Liver (tissue), 9 donors: ENCODE measurements around the gene SH3PXD2B. TPM values are rescaled to one million over a fixed set of nuclear protein-coding genes. Genes with fewer than 3 reads are reported as not detected.
A peak's percentile ranks its signal among the peaks of the same experiment; 100 is the strongest.

ENCODE experiments used
- DNase-seq: peaks from one replicate; pipeline ENCODE4 v3.0.0-alpha.2; 2017; ENCODE audit warnings: low spot score
- H3K27ac ChIP-seq, 2 donors: one replicate each; pipeline ENCODE4 v1.7.0; 2013; ENCODE audit warnings: inconsistent platforms in 2 of 2, low read length in 2 of 2, control low read depth in 1 of 2, low read depth in 1 of 2, mild to moderate bottlenecking in 1 of 2
- H3K27me3 ChIP-seq, 4 donors: one replicate each; pipeline versions ENCODE4 v1.6.1 to v1.7.0; 2013; ENCODE audit warnings: low read length in 3 of 4, inconsistent platforms in 1 of 4, mild to moderate bottlenecking in 1 of 4, moderate library complexity in 1 of 4; ENCODE audit not compliant: control insufficient read depth in 4 of 4, insufficient read depth in 4 of 4
- H3K36me3 ChIP-seq, 4 donors: one replicate each; pipeline versions ENCODE4 v1.6.1 to v1.7.0; 2013; ENCODE audit warnings: low read length in 3 of 4, mild to moderate bottlenecking in 3 of 4, low read depth in 1 of 4, moderate library complexity in 1 of 4; ENCODE audit not compliant: control insufficient read depth in 4 of 4, insufficient read depth in 3 of 4
- H3K4me1 ChIP-seq, 4 donors: one replicate each; pipeline versions ENCODE4 v1.6.1 to v1.7.0; 2013; ENCODE audit warnings: low read length in 3 of 4, mild to moderate bottlenecking in 3 of 4, moderate library complexity in 1 of 4; ENCODE audit not compliant: control insufficient read depth in 4 of 4, insufficient read depth in 4 of 4
- H3K4me3 ChIP-seq, 3 donors: one replicate each; pipeline versions ENCODE4 v1.6.1 to v1.7.0; 2013; ENCODE audit warnings: low read length in 3 of 3, control low read depth in 1 of 3, low read depth in 1 of 3, mild to moderate bottlenecking in 1 of 3
- H3K9ac ChIP-seq, 2 donors: one replicate each; pipeline ENCODE4 v1.7.0; 2013; ENCODE audit warnings: low read length in 2 of 2, mild to moderate bottlenecking in 2 of 2, moderate library complexity in 2 of 2, control low read depth in 1 of 2, low read depth in 1 of 2
- H3K9me3 ChIP-seq, 4 donors: one replicate each; pipeline versions ENCODE4 v1.6.1 to v1.7.0; 2013; ENCODE audit warnings: low read length in 3 of 4; ENCODE audit not compliant: control insufficient read depth in 4 of 4
- ATF3 ChIP-seq: IDR thresholded peaks from 2 replicates; pipeline ENCODE4 v1.6.1; 2016; ENCODE audit warnings: antibody characterized with exemption
- EGR1 ChIP-seq, 2 donors: IDR thresholded peaks; 2 replicates each; pipeline ENCODE4 v1.6.1; 2016 to 2018; ENCODE audit warnings: antibody characterized with exemption in 2 of 2, low read depth in 2 of 2
- FOXA1 ChIP-seq: IDR thresholded peaks from 2 replicates; pipeline ENCODE4 v1.6.1; 2016; ENCODE audit warnings: antibody characterized with exemption
- FOXA2 ChIP-seq: IDR thresholded peaks from 2 replicates; pipeline ENCODE4 v1.6.1; 2016; ENCODE audit warnings: antibody characterized with exemption
- GABPA ChIP-seq, 2 donors: IDR thresholded peaks in 1 of 2; conservative IDR thresholded peaks in 1 of 2; 2 replicates each; pipeline ENCODE4 v1.6.1; 2016; ENCODE audit warnings: antibody characterized with exemption in 2 of 2, mild to moderate bottlenecking in 1 of 2, moderate library complexity in 1 of 2
- HNF4A ChIP-seq, 2 donors: conservative IDR thresholded peaks; 2 replicates each; pipeline ENCODE4 v1.6.1; 2016; ENCODE audit warnings: antibody characterized with exemption in 2 of 2, mild to moderate bottlenecking in 2 of 2
- HNF4G ChIP-seq: IDR thresholded peaks from 2 replicates; pipeline ENCODE4 v1.6.1; 2016; ENCODE audit warnings: antibody characterized with exemption
- JUND ChIP-seq, 2 donors: IDR thresholded peaks; 2 replicates each; pipeline ENCODE4 v1.6.1; 2016; ENCODE audit warnings: antibody characterized with exemption in 2 of 2
- NR2F2 ChIP-seq: IDR thresholded peaks from 2 replicates; pipeline ENCODE4 v1.6.1; 2016; ENCODE audit warnings: antibody characterized with exemption
- RAD21 ChIP-seq, 2 donors: IDR thresholded peaks; 2 replicates each; pipeline ENCODE4 v1.6.1; 2016; ENCODE audit warnings: antibody characterized with exemption in 2 of 2, mild to moderate bottlenecking in 2 of 2
- REST ChIP-seq: IDR thresholded peaks from 2 replicates; pipeline ENCODE4 v1.6.1; 2016; ENCODE audit warnings: antibody characterized with exemption, mild to moderate bottlenecking
- RXRA ChIP-seq, 2 donors: IDR thresholded peaks; 2 replicates each; pipeline ENCODE4 v1.6.1; 2017 to 2018; ENCODE audit warnings: antibody characterized with exemption in 2 of 2, mild to moderate bottlenecking in 1 of 2
- SP1 ChIP-seq: IDR thresholded peaks from 2 replicates; pipeline ENCODE4 v1.6.1; 2018; ENCODE audit warnings: antibody characterized with exemption, mild to moderate bottlenecking
- TAF1 ChIP-seq: conservative IDR thresholded peaks from 2 replicates; pipeline ENCODE4 v1.6.1; 2016; ENCODE audit warnings: antibody characterized with exemption, mild to moderate bottlenecking
- YY1 ChIP-seq: IDR thresholded peaks from 2 replicates; pipeline ENCODE4 v1.6.1; 2016; ENCODE audit warnings: antibody characterized with exemption, mild to moderate bottlenecking
- ZBTB33 ChIP-seq: IDR thresholded peaks from 2 replicates; pipeline ENCODE4 v1.6.1; 2016; ENCODE audit warnings: antibody characterized with exemption
- WGBS: extraction: QIAGEN DNeasy Blood & Tissue Kit; methylation state at CpG from one replicate; pipeline ENCODE4 v1.1.7; 2013; 5-methylcytosine and 5-hydroxymethylcytosine counted together
- polyA plus RNA-seq, 2 donors: library from polyadenylated mRNA; stranded (reverse) in 1 of 2; unstranded in 1 of 2; fragments of 200-250 nt in 1 of 2; fragments of >200 nt in 1 of 2; fragmentation: Nextera tagmentation in 1 of 2; extraction: Ambion mirVana in 1 of 2; gene quantifications; one replicate each; pipeline versions ENCODE4 v1.2.1 to v1.2.3, GENCODE V29; 2013 to 2015
- total RNA-seq, 2 donors: library from RNA; depleted of rRNA; stranded (reverse); fragments of >200 nt; gene quantifications; one replicate each; pipeline ENCODE4 v1.2.3, GENCODE V29; 2014
- TF ChIP-seq, protein P1 (sequence below): IDR thresholded peaks from 2 replicates; pipeline ENCODE4 v1.6.1; 2016; ENCODE audit warnings: antibody characterized with exemption
- TF ChIP-seq, protein P2 (sequence below): fragments of 150-350 bp; IDR thresholded peaks from 2 replicates; pipeline ENCODE4 v1.5.1; 2017; ENCODE audit warnings: improper control_type of control experiment, low read depth, low read length; ENCODE audit not compliant: missing input control
- donor health status: healthy.
- donor health status: healthy.
- donor health status: healthy.
- donor health status: healthy.
- donor health status: healthy.

SH3PXD2B gene
- total and polyA plus RNA-seq, 4 donors = 1.1 to 3.3 (median 2.2) TPM

- no peaks in the 10 kb centered on the region for H3K36me3 ChIP-seq
- no peak for DNase-seq
- no peak overlapping the region for H3K4me3 ChIP-seq
- no peak overlapping the region for H3K9ac ChIP-seq
- no peaks in the 10 kb centered on the region for H3K9me3 ChIP-seq
- 59% methylated on average over 2 of the region's 2 CpGs for WGBS
- TF ChIP-seq RAD21 (IDR thresholded peaks at IDR 0.05) (no peak), GABPA (IDR thresholded peaks at IDR 0.05 in 1 of 2, conservative IDR thresholded peaks at IDR 0.05 in 1 of 2) (no peak), ZBTB33 (no peak), RXRA (IDR thresholded peaks at IDR 0.05) (no peak), NR2F2 (no peak), REST (no peak), ATF3 (no peak), YY1 (no peak), SP1 (no peak), HNF4A (conservative IDR thresholded peaks at IDR 0.05) (no peak), JUND (IDR thresholded peaks at IDR 0.05) (no peak)
- TF ChIP-seq, protein P1, sequence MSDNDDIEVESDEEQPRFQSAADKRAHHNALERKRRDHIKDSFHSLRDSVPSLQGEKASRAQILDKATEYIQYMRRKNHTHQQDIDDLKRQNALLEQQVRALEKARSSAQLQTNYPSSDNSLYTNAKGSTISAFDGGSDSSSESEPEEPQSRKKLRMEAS = no peak
- TF ChIP-seq, protein P2, sequence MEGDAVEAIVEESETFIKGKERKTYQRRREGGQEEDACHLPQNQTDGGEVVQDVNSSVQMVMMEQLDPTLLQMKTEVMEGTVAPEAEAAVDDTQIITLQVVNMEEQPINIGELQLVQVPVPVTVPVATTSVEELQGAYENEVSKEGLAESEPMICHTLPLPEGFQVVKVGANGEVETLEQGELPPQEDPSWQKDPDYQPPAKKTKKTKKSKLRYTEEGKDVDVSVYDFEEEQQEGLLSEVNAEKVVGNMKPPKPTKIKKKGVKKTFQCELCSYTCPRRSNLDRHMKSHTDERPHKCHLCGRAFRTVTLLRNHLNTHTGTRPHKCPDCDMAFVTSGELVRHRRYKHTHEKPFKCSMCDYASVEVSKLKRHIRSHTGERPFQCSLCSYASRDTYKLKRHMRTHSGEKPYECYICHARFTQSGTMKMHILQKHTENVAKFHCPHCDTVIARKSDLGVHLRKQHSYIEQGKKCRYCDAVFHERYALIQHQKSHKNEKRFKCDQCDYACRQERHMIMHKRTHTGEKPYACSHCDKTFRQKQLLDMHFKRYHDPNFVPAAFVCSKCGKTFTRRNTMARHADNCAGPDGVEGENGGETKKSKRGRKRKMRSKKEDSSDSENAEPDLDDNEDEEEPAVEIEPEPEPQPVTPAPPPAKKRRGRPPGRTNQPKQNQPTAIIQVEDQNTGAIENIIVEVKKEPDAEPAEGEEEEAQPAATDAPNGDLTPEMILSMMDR = no peak
- H3K4me1 ChIP-seq = peaks cover 0 to 5% (median 4%) of the 10 kb centered on the region in 4 donors
- no peak overlapping the region for H3K27ac ChIP-seq
- H3K27me3 ChIP-seq = no peaks in the 10 kb centered on the region
Measured at GRCh38 chr5:172293745-172294342, 160.5 kb downstream of the SH3PXD2B start.

DNA sequence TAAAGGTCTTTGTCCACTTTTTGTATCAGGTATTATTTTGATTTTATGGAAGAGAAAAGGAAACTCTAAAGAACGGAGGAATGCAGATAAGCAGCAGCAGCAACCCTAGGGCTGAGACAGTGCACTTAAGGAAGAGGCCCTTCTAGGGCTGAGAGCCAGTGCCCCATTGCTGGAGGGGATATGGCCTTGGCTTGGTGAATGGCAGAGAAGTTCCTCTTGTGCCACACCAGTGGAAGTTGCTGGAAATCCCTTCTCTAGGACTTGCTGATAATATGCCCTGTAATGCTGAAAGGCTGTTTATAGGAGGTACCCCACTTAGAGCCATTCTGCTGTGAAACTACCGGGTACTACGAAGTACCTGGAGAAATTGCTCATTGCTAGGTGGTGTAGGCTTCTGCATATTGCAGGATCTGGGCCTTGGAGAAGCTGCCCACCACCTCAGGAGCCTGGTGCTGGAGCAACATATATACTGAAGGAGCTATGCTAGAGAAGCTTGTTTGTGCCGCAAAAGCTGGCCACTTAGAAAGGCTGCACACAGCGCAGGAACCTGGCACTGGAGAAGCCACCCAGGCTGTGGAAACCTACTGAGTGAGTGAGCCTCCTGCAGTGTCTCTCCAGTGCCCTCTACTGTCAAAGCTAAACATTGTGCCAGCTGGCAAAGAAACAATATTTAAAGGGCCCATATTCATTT is 161.1 kb downstream of the SH3PXD2B start:
- Histone ChIP-seq H3K27ac (no peak overlapping the region), H3K36me3 (no peaks in the 10 kb centered on the region), H3K9me3 (no peaks in the 10 kb centered on the region), H3K4me3 (no peak overlapping the region), H3K27me3 (no peaks in the 10 kb centered on the region), H3K9ac (no peak overlapping the region), H3K4me1 (peaks cover 0 to 5% (median 4%) of the 10 kb centered on the region in 4 donors)
- peak; percentile 40 for DNase-seq
- WGBS = 52% methylated on average over 5 of the region's 5 CpGs
- TF ChIP-seq TAF1 (no peak), NR2F2 (no peak), REST (no peak), ZBTB33 (no peak), EGR1 (IDR thresholded peaks at IDR 0.05; ENCODE audit: low read depth in 2 of 2) (no peak), HNF4G (no peak), YY1 (no peak), FOXA1 (no peak), FOXA2 (no peak), RXRA (IDR thresholded peaks at IDR 0.05) (no peak)
